Liver (tissue), 9 donors: ENCODE measurements around the gene EWSR1. TPM values are rescaled to one million over a fixed set of nuclear protein-coding genes. Genes with fewer than 3 reads are reported as not detected.

Experiments
- DNase-seq: peaks from one replicate; pipeline ENCODE4 v3.0.0-alpha.2; 2017; ENCODE audit warnings: low spot score
- H3K27ac ChIP-seq, 2 donors: one replicate each; pipeline ENCODE4 v1.7.0; 2013; ENCODE audit warnings: inconsistent platforms in 2 of 2, low read length in 2 of 2, control low read depth in 1 of 2, low read depth in 1 of 2, mild to moderate bottlenecking in 1 of 2
- H3K27me3 ChIP-seq, 4 donors: one replicate each; pipeline versions ENCODE4 v1.6.1 to v1.7.0; 2013; ENCODE audit warnings: low read length in 3 of 4, inconsistent platforms in 1 of 4, mild to moderate bottlenecking in 1 of 4, moderate library complexity in 1 of 4; ENCODE audit not compliant: control insufficient read depth in 4 of 4, insufficient read depth in 4 of 4
- H3K36me3 ChIP-seq, 4 donors: one replicate each; pipeline versions ENCODE4 v1.6.1 to v1.7.0; 2013; ENCODE audit warnings: low read length in 3 of 4, mild to moderate bottlenecking in 3 of 4, low read depth in 1 of 4, moderate library complexity in 1 of 4; ENCODE audit not compliant: control insufficient read depth in 4 of 4, insufficient read depth in 3 of 4
- H3K4me1 ChIP-seq, 4 donors: one replicate each; pipeline versions ENCODE4 v1.6.1 to v1.7.0; 2013; ENCODE audit warnings: low read length in 3 of 4, mild to moderate bottlenecking in 3 of 4, moderate library complexity in 1 of 4; ENCODE audit not compliant: control insufficient read depth in 4 of 4, insufficient read depth in 4 of 4
- H3K4me3 ChIP-seq, 3 donors: one replicate each; pipeline versions ENCODE4 v1.6.1 to v1.7.0; 2013; ENCODE audit warnings: low read length in 3 of 3, control low read depth in 1 of 3, low read depth in 1 of 3, mild to moderate bottlenecking in 1 of 3
- H3K9ac ChIP-seq, 2 donors: one replicate each; pipeline ENCODE4 v1.7.0; 2013; ENCODE audit warnings: low read length in 2 of 2, mild to moderate bottlenecking in 2 of 2, moderate library complexity in 2 of 2, control low read depth in 1 of 2, low read depth in 1 of 2
- H3K9me3 ChIP-seq, 4 donors: one replicate each; pipeline versions ENCODE4 v1.6.1 to v1.7.0; 2013; ENCODE audit warnings: low read length in 3 of 4; ENCODE audit not compliant: control insufficient read depth in 4 of 4
- ATF3 ChIP-seq: IDR thresholded peaks from 2 replicates; pipeline ENCODE4 v1.6.1; 2016; ENCODE audit warnings: antibody characterized with exemption
- CTCF ChIP-seq: fragments of 150-350 bp; IDR thresholded peaks from 2 replicates; pipeline ENCODE4 v1.5.1; 2017; ENCODE audit warnings: improper control_type of control experiment, low read depth, low read length; ENCODE audit not compliant: missing input control
- EGR1 ChIP-seq, 2 donors: IDR thresholded peaks; 2 replicates each; pipeline ENCODE4 v1.6.1; 2016 to 2018; ENCODE audit warnings: antibody characterized with exemption in 2 of 2, low read depth in 2 of 2
- FOXA1 ChIP-seq: IDR thresholded peaks from 2 replicates; pipeline ENCODE4 v1.6.1; 2016; ENCODE audit warnings: antibody characterized with exemption
- FOXA2 ChIP-seq: IDR thresholded peaks from 2 replicates; pipeline ENCODE4 v1.6.1; 2016; ENCODE audit warnings: antibody characterized with exemption
- GABPA ChIP-seq, 2 donors: IDR thresholded peaks in 1 of 2; conservative IDR thresholded peaks in 1 of 2; 2 replicates each; pipeline ENCODE4 v1.6.1; 2016; ENCODE audit warnings: antibody characterized with exemption in 2 of 2, mild to moderate bottlenecking in 1 of 2, moderate library complexity in 1 of 2
- HNF4A ChIP-seq, 2 donors: conservative IDR thresholded peaks; 2 replicates each; pipeline ENCODE4 v1.6.1; 2016; ENCODE audit warnings: antibody characterized with exemption in 2 of 2, mild to moderate bottlenecking in 2 of 2
- HNF4G ChIP-seq: IDR thresholded peaks from 2 replicates; pipeline ENCODE4 v1.6.1; 2016; ENCODE audit warnings: antibody characterized with exemption
- JUND ChIP-seq, 2 donors: IDR thresholded peaks; 2 replicates each; pipeline ENCODE4 v1.6.1; 2016; ENCODE audit warnings: antibody characterized with exemption in 2 of 2
- NR2F2 ChIP-seq: IDR thresholded peaks from 2 replicates; pipeline ENCODE4 v1.6.1; 2016; ENCODE audit warnings: antibody characterized with exemption
- RAD21 ChIP-seq, 2 donors: IDR thresholded peaks; 2 replicates each; pipeline ENCODE4 v1.6.1; 2016; ENCODE audit warnings: antibody characterized with exemption in 2 of 2, mild to moderate bottlenecking in 2 of 2
- REST ChIP-seq: IDR thresholded peaks from 2 replicates; pipeline ENCODE4 v1.6.1; 2016; ENCODE audit warnings: antibody characterized with exemption, mild to moderate bottlenecking
- RXRA ChIP-seq, 2 donors: IDR thresholded peaks; 2 replicates each; pipeline ENCODE4 v1.6.1; 2017 to 2018; ENCODE audit warnings: antibody characterized with exemption in 2 of 2, mild to moderate bottlenecking in 1 of 2
- SP1 ChIP-seq: IDR thresholded peaks from 2 replicates; pipeline ENCODE4 v1.6.1; 2018; ENCODE audit warnings: antibody characterized with exemption, mild to moderate bottlenecking
- TAF1 ChIP-seq: conservative IDR thresholded peaks from 2 replicates; pipeline ENCODE4 v1.6.1; 2016; ENCODE audit warnings: antibody characterized with exemption, mild to moderate bottlenecking
- YY1 ChIP-seq: IDR thresholded peaks from 2 replicates; pipeline ENCODE4 v1.6.1; 2016; ENCODE audit warnings: antibody characterized with exemption, mild to moderate bottlenecking
- ZBTB33 ChIP-seq: IDR thresholded peaks from 2 replicates; pipeline ENCODE4 v1.6.1; 2016; ENCODE audit warnings: antibody characterized with exemption
- WGBS: extraction: QIAGEN DNeasy Blood & Tissue Kit; methylation state at CpG from one replicate; pipeline ENCODE4 v1.1.7; 2013; 5-methylcytosine and 5-hydroxymethylcytosine counted together
- polyA plus RNA-seq, 2 donors: library from polyadenylated mRNA; stranded (reverse) in 1 of 2; unstranded in 1 of 2; fragments of 200-250 nt in 1 of 2; fragments of >200 nt in 1 of 2; fragmentation: Nextera tagmentation in 1 of 2; extraction: Ambion mirVana in 1 of 2; gene quantifications; one replicate each; pipeline versions ENCODE4 v1.2.1 to v1.2.3, GENCODE V29; 2013 to 2015
- total RNA-seq, 2 donors: library from RNA; depleted of rRNA; stranded (reverse); fragments of >200 nt; gene quantifications; one replicate each; pipeline ENCODE4 v1.2.3, GENCODE V29; 2014
- TF ChIP-seq, protein P1 (sequence below): IDR thresholded peaks from 2 replicates; pipeline ENCODE4 v1.6.1; 2016; ENCODE audit warnings: antibody characterized with exemption
- donor health status: healthy.
- donor health status: healthy.
- donor health status: healthy.
- donor health status: healthy.
- donor health status: healthy.

EWSR1 gene
- total and polyA plus RNA-seq, 4 donors: 64.8 to 134 (median 78.3) TPM

DNA sequence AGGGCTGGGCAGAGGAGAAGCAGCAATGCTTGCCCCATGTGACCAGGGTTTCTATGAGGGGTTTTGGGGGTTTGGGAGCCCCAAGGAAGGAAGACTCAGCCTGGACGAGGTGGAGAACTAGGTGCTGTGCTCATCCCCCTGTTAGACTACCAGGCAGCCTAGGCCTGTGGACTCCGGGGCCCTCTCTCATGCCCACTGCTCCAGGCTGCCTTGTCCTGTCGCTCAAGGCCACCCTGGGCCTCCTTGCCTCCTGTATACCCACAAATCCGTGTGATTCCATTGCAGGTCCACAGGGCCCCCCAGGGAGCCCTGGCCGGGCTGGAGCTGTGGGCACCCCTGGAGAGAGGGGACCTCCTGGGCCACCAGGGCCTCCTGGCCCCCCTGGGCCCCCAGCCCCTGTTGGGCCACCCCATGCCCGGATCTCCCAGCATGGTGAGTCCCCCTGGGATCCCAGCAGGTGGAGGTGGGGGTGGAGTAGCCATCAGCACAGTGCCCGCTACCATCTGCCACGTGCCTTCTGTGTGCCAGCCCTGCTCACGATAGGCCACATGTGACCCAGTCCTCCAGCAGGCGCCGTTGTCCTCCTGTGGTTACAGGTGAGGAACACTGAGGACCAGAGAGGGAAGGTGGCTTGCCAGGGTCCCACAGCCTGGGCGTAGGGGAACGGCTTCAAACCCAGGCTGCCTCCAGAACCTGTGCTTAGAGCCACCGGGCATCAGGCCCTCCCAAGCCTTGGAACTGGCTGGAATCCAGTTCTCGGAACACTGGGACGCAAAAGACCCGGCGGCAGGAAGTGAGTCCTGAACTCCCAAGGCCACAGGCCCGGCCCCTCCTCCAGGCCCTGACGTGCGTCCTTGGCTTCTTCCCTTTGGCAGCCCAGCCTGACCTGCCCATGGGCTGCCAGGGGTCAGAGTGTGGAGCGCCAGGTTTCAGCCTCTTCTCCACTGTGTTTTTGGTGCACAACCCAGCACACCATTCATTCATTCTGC lies 35.8 kb upstream of the EWSR1 start:
- Histone ChIP-seq H3K27me3 (no peaks in the 10 kb centered on the region), H3K4me3 (no peak overlapping the region), H3K9me3 (no peaks in the 10 kb centered on the region), H3K4me1 (peaks cover 3 to 17% (median 8%) of the 10 kb centered on the region in 4 donors), H3K36me3 (no peaks in the 10 kb centered on the region), H3K9ac (no peak overlapping the region), H3K27ac (peak overlapping the region; percentile 43 to 72)
- DNase-seq: no peak
- WGBS: 43% methylated on average over 22 of the region's 22 CpGs
- TF ChIP-seq, protein P1, sequence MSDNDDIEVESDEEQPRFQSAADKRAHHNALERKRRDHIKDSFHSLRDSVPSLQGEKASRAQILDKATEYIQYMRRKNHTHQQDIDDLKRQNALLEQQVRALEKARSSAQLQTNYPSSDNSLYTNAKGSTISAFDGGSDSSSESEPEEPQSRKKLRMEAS: peak; percentile 94
- peak; percentile 93 for TF ChIP-seq SP1
- TF ChIP-seq FOXA2: no peak
- peak; percentile 94 for TF ChIP-seq NR2F2
- peak in 1 of 2 donors; percentile 54 for TF ChIP-seq RAD21 (IDR thresholded peaks at IDR 0.05)
- TF ChIP-seq REST: peak; percentile 31
- no peak for TF ChIP-seq CTCF
- no peak for TF ChIP-seq EGR1 (IDR thresholded peaks at IDR 0.05; ENCODE audit: low read depth in 2 of 2)
- no peak for TF ChIP-seq TAF1
- TF ChIP-seq HNF4A (conservative IDR thresholded peaks at IDR 0.05): peak; percentile 63 to 65
- peak; percentile 73 for TF ChIP-seq YY1
- peak; percentile 84 to 92 for TF ChIP-seq RXRA (IDR thresholded peaks at IDR 0.05)
- peak; percentile 23 for TF ChIP-seq HNF4G
- TF ChIP-seq ATF3: no peak
- no peak for TF ChIP-seq FOXA1
- no peak for TF ChIP-seq JUND (IDR thresholded peaks at IDR 0.05)
- no peak for TF ChIP-seq ZBTB33
- peak in 1 of 2 donors; percentile 79 for TF ChIP-seq GABPA (IDR thresholded peaks at IDR 0.05 in 1 of 2, conservative IDR thresholded peaks at IDR 0.05 in 1 of 2)
